Activated CD8-positive, alpha-beta memory T cell treated with anti-CD3 and anti-CD28 coated beads for 24 hours (primary cell): Measurements from ENCODE around the gene ACTC1.

Source experiments
- DNase-seq: peaks from one replicate; pipeline ENCODE4 v3.0.0-alpha.2; 2020

The ACTC1 gene

GRCh38 chr15:34799149-34800101 is 4.1 kb upstream of the ACTC1 start:
- DNase-seq, result no peak

- no peak for DNase-seq
These were observed 1.6 kb upstream of the ACTC1 start for GRCh38 chr15:34796847-34797435.

GRCh38 chr15:34794590-34795206 is 651 bp downstream of the ACTC1 start:
- DNase-seq, result no peak

GRCh38 chr15:34793901-34794300 is 1.4 kb downstream of the ACTC1 start:
- DNase-seq, result no peak

GRCh38 chr15:34793071-34793470 is 2.3 kb downstream of the ACTC1 start:
- no peak for DNase-seq

GRCh38 chr15:34791701-34792100 is 3.6 kb downstream of the ACTC1 start:
- DNase-seq, result no peak

- DNase-seq, result no peak
These were observed 5.2 kb downstream of the ACTC1 start for GRCh38 chr15:34790121-34790520.

- DNase-seq, result no peak
These were observed 6.0 kb downstream of the ACTC1 start for GRCh38 chr15:34789326-34789725.

GRCh38 chr15:34786206-34786605 is 9.1 kb downstream of the ACTC1 start:
- no peak for DNase-seq

- no peak for DNase-seq
These were observed 11.4 kb downstream of the ACTC1 start for GRCh38 chr15:34783991-34784390.

- no peak for DNase-seq
These were observed 11.9 kb downstream of the ACTC1 start for GRCh38 chr15:34783431-34783830.

GRCh38 chr15:34782901-34783300 is 12.4 kb downstream of the ACTC1 start:
- no peak for DNase-seq

GRCh38 chr15:34780725-34781124 is 14.6 kb downstream of the ACTC1 start:
- no peak for DNase-seq

- no peak for DNase-seq
These were observed 18.7 kb downstream of the ACTC1 start for GRCh38 chr15:34776606-34777105.

GRCh38 chr15:34773917-34774316 is 21.4 kb downstream of the ACTC1 start:
- DNase-seq, result no peak

GRCh38 chr15:34773013-34773412 is 22.3 kb downstream of the ACTC1 start:
- DNase-seq, result no peak

- no peak for DNase-seq
These were observed 23.0 kb downstream of the ACTC1 start for GRCh38 chr15:34772312-34772711.

GRCh38 chr15:34769711-34770110 is 25.6 kb downstream of the ACTC1 start:
- no peak for DNase-seq

- DNase-seq, result no peak
These were observed 26.8 kb downstream of the ACTC1 start for GRCh38 chr15:34768530-34768929.

- DNase-seq, result no peak
These were observed 29.6 kb downstream of the ACTC1 start for GRCh38 chr15:34765741-34766140.

- DNase-seq, result no peak
These were observed 34.4 kb downstream of the ACTC1 start for GRCh38 chr15:34760909-34761308.

- DNase-seq, result no peak
These were observed 35.4 kb downstream of the ACTC1 start for GRCh38 chr15:34759992-34760391.

GRCh38 chr15:34759347-34759746 is 36.0 kb downstream of the ACTC1 start:
- no peak for DNase-seq

- DNase-seq, result no peak
These were observed 38.1 kb downstream of the ACTC1 start for GRCh38 chr15:34757262-34757661.
